Adipocyte (in vitro differentiated cells): ENCODE results near the gene LNX1.
"Not testable (repeated sequence)": the region's sequence is repeated elsewhere in the genome, so short reads cannot be mapped to it uniquely, and the experiment has no call there.

Source experiments
- DNase-seq: peaks from one replicate; pipeline ENCODE4 v3.0.0-alpha.2; 2015; ENCODE audit warnings: low read depth
- H3K27me3 ChIP-seq: replicated peaks from 2 replicates; pipeline ENCODE4 v1.7.0; 2013; ENCODE audit warnings: mild to moderate bottlenecking, low read length, moderate library complexity; ENCODE audit not compliant: control insufficient read depth, insufficient read depth
- H3K36me3 ChIP-seq: 2 replicates; pipeline ENCODE4 v1.7.0; 2013; ENCODE audit warnings: low read length, mild to moderate bottlenecking, moderate library complexity; ENCODE audit not compliant: control insufficient read depth, insufficient read depth, severe bottlenecking
- H3K4me1 ChIP-seq: 2 replicates; pipeline ENCODE4 v1.7.0; 2013; ENCODE audit warnings: mild to moderate bottlenecking, low read length, moderate library complexity; ENCODE audit not compliant: control insufficient read depth, insufficient read depth
- H3K4me3 ChIP-seq: 2 replicates; pipeline ENCODE4 v1.7.0; 2013; ENCODE audit warnings: mild to moderate bottlenecking, low read length, moderate library complexity
- H3K9ac ChIP-seq: 2 replicates; pipeline ENCODE4 v1.7.0; 2013; ENCODE audit warnings: mild to moderate bottlenecking, low read length, moderate library complexity
- H3K9me3 ChIP-seq: 2 replicates; pipeline ENCODE4 v1.7.0; 2013; ENCODE audit warnings: mild to moderate bottlenecking, low read length, moderate library complexity; ENCODE audit not compliant: control insufficient read depth

The LNX1 gene

GRCh38 chr4:53424280-53424679, 167.0 kb downstream of the LNX1 start:
- Histone ChIP-seq H3K36me3 (peaks cover 50% of the 10 kb centered on the region), H3K4me3 (no peak overlapping the region), H3K27me3 (no peaks in the 10 kb centered on the region), H3K4me1 (no peaks in the 10 kb centered on the region), H3K9me3 (no peaks in the 10 kb centered on the region), H3K9ac (no peak overlapping the region)
- no peak for DNase-seq

GRCh38 chr4:53422367-53422766, 168.9 kb downstream of the LNX1 start:
- Histone ChIP-seq H3K9ac (no peak overlapping the region), H3K4me1 (no peaks in the 10 kb centered on the region), H3K27me3 (no peaks in the 10 kb centered on the region), H3K9me3 (no peaks in the 10 kb centered on the region), H3K4me3 (no peak overlapping the region), H3K36me3 (peaks cover 38% of the 10 kb centered on the region)
- no peak for DNase-seq

GRCh38 chr4:53421791-53422190, 169.5 kb downstream of the LNX1 start:
- Histone ChIP-seq H3K9ac (no peak overlapping the region), H3K9me3 (no peaks in the 10 kb centered on the region), H3K36me3 (peaks cover 33% of the 10 kb centered on the region), H3K4me1 (no peaks in the 10 kb centered on the region), H3K4me3 (no peak overlapping the region), H3K27me3 (no peaks in the 10 kb centered on the region)
- no peak for DNase-seq

- peaks cover 26% of the 10 kb centered on the region for H3K36me3 ChIP-seq
Measured at GRCh38 chr4:53419208-53419607, 172.1 kb downstream of the LNX1 start.

GRCh38 chr4:53409479-53409878, 181.8 kb downstream of the LNX1 start:
- H3K36me3 ChIP-seq, H3K9me3 ChIP-seq, H3K27me3 ChIP-seq, DNase-seq, H3K4me3 ChIP-seq, H3K4me1 ChIP-seq, H3K9ac ChIP-seq: not testable (repeated sequence)

More at GRCh38 chr4:53419208-53419607, 172.1 kb downstream of the LNX1 start:
- Histone ChIP-seq H3K4me1 (no peaks in the 10 kb centered on the region), H3K27me3 (no peaks in the 10 kb centered on the region), H3K9ac (no peak overlapping the region), H3K9me3 (no peaks in the 10 kb centered on the region), H3K4me3 (no peak overlapping the region)
- DNase-seq = peak; percentile 12
